GM18498 (cell line): ENCODE data around the gene KRTAP10-9.
"Not testable (repeated sequence)": the region's sequence is repeated elsewhere in the genome, so short reads cannot be mapped to it uniquely, and the experiment has no call there.

Source experiments
- ATAC-seq: cut with Tn5 transposase; IDR thresholded peaks from one replicate; pipeline ENCODE4 v1.9.1; 2021; ENCODE audit warnings: mild to moderate bottlenecking, moderate library complexity; ENCODE audit not compliant: unreplicated experiment

The KRTAP10-9 gene

DNA sequence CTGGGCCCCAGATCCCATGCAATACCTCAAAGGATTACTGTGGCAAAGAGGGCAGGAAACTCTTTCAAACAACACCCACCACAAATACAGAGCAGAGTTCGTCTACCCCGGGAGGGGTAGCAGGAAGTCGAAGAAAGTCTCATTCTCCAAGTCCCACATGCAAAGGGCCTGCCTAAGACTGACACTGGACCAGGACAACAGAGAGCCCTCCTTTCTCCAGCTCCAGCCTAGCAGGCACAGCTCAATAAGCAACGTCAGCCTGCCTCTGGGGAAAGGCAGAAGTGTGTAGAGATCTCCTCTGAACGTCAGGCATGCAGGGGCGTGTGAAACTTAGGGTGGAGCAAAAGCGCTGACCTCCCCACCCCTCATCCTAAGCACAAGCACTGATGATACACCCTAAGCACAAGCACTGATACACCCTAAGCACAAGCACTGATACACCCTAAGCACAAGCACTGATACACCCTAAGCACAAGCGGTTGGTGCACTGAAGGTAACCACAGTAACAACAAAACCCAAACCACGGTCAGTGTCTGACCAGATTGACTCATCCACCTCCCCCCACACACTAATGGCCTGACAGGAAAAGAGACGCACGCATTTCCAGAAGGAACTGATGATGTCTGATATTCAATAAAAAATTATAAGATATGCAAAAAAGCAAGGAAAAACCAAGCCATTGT is 32.2 kb downstream of the KRTAP10-9 start:
- no peak for ATAC-seq

DNA sequence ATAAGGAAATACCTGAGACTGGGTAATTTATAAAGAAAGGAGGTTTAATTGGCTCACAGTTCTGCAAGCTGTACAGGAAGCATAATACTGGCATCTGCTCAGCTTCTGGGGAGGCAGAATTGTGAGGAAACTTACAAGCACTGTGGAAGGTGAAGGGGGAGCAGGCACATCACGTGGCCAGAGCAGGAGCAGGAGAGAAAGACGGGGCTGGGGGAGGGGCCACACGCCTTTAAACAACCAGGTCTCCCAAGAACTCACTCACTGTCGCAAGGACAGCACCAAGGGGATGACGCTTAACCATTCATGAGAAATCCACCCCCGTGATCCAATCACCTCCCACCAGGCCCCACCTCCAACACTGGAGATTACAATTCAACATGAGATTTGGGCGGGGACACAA is 34.7 kb downstream of the KRTAP10-9 start:
- ATAC-seq, result not testable (repeated sequence)

DNA sequence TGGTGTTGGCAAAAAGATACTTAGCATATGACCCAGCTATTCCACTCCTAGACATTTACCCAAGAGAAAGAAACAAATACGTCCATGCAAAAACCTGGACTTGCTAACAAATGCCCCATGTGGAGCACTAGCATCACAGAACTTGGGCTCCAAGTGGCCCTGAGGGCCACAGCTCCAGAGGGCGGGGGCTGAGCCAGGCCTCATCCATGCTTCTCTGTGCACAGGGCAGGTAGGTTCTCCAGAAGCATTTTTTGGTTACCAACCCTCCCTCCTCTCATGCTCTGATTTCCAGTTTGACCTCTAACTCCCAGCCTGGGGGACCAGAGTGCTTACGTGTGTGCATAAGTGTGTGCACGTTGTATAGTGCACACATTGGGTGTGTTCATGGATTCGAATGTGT is 37.8 kb downstream of the KRTAP10-9 start:
- ATAC-seq, result no peak

DNA sequence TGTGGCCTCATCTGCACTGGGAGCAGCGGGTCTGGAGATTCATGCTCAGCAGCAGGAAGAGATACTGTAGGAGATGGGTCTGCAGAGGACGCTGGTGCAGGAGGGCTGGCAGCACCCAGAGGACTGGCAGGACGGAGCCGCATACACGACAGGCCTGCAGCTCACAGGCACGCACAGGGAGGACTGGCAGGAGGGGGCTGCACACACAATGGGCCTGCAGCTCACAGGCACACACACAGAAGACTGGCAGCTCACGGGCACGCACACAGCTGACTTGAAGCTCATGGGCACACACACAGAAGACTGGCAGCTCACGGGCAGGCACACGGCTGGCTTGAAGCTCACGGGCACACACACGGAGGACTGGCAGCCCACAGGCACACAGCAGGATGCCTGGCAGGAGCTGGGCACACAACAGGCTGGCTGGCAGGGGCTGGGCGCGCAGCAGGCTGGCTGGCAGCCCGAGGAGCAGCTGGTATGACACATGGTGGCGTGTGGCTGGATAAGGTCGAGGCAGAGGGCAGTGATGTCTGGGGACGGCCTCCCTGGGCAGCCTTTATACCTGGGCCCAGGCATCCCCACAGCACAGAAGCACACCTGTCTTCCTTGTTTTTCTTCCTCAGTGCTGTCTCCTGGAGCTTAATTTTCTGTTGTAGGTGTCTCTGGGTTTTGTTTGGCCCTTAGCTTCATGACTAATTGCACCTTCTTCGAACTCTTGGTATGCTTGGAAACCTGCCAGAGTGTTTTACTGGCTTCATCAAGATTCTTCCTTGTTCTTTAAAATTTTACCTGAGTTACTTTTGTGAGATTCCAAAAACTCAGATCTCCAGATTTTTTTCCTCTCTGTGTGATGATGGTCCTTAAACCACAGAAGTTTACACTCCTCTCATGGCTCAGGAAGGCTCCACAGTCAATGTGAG is 39.8 kb downstream of the KRTAP10-9 start, which contains the start of gene KRTAP12-2:
KRTAP12-2 (minus strand) TSS at position 527 of the 920 bp plus-strand sequence; CDS start at position 486, 41 bp downstream.
- no peak for ATAC-seq

GRCh38 chr21:44667612-44668011 is 40.7 kb downstream of the KRTAP10-9 start:
- ATAC-seq, result no peak

- ATAC-seq, result no peak
Measured at GRCh38 chr21:44670642-44671432, 43.9 kb downstream of the KRTAP10-9 start.

DNA sequence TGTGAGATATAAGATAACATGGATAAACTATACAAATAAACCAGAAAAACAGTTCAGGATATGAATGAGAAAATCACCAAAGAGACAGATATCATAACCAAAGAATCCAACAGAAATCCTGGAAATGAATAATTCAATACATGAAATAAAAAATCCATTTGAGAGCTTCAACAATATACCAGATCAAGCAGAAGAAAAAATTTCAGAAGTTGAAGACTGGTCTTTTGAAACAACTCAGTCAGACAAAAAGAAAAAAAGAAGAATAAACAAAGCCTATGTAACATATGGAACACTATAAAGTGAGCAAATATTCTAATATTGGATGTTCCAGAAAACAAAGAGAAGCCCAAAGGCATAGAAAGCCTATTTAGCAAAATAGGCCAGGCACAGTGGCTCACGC is 45.0 kb downstream of the KRTAP10-9 start:
- ATAC-seq, result no peak

DNA sequence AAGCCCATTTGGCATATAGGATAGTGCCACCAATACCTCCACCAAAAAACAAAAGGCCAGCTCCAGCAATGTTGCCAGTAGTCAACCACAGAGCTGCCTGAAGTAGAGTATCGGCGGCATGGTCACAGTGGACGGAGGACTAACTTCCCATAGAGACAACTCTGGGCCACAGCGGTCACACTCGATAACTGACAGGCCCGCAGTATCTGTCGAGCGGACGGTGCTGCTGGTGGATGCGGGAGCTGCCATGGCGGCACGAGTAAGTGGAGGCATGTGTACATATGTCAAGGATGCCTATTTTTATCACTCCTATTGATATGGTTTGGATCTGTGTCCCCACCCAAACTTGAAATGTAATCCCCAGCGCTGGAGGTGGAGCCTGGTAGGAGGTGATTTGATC is 51.0 kb downstream of the KRTAP10-9 start:
- ATAC-seq, result no peak
